ENCODE measurements around the gene KLHL28. TPM values are rescaled to one million over a fixed set of nuclear protein-coding genes. Genes with fewer than 3 reads are reported as not detected.

Gene KLHL28
- total RNA-seq, 1 experiment from 2014 or later = 11.2 TPM

GRCh38 chr14:44896275-44897040 is 65.3 kb downstream of the KLHL28 start:
- H4K20me1 ChIP-seq (ENCODE audit: insufficient read depth) = no peaks in the 10 kb centered on the region
- POLR2A ChIA-PET = interaction anchor here (1.1 kb wide), 1 partner anchor 18 kb away, joined by 4 read pairs; no protein-coding TSS in a partner anchor
- no peak for TF ChIP-seq ELF1 (IDR thresholded peaks at IDR 0.05; ENCODE audit: borderline replicate concordance, low read depth)
- no peak for TF ChIP-seq ATF3 (IDR thresholded peaks at IDR 0.05)
- no peak for TF ChIP-seq JUND (IDR thresholded peaks at IDR 0.05)
- no peak for TF ChIP-seq EGR1 (IDR thresholded peaks at IDR 0.05; ENCODE audit: low read depth)
- no peak for TF ChIP-seq POLR2AphosphoS5 (IDR thresholded peaks at IDR 0.05; ENCODE audit: low read depth, low read length)
- no peak for TF ChIP-seq MAX (IDR thresholded peaks at IDR 0.05)
- TF ChIP-seq CTCF (IDR thresholded peaks at IDR 0.05 in 2 of 3, conservative IDR thresholded peaks at IDR 0.05 in 1 of 3; ENCODE audit: borderline replicate concordance in 1 of 3, insufficient read depth in 1 of 3, low read depth in 2 of 3, low read length in 2 of 3) = no peak
- no peaks in the 10 kb centered on the region for H3K9me2 ChIP-seq (ENCODE audit: insufficient read depth)
- H3K9ac ChIP-seq (ENCODE audit: low read length) = no peak overlapping the region
- peak overlapping the region; percentile 25 to 71 for H3K4me3 ChIP-seq (replicated peaks in 1 of 2; ENCODE audit: low read depth in 1 of 2, low read length in 2 of 2)
- H2AFZ ChIP-seq (ENCODE audit: low read depth, low read length, poor library complexity, severe bottlenecking) = peak overlapping the region; percentile 86
- RAD21 ChIA-PET (ENCODE audit: low non-redundant PET in 1 of 2, low total read pairs in 2 of 2, uncharacterized antibody in 2 of 2, unreplicated experiment in 2 of 2) = interaction anchor here (0.7 kb wide), 3 partner anchors 18 to 382 kb away, joined by 3 to 9 read pairs (median 4); no protein-coding TSS in a partner anchor
- no peaks in the 10 kb centered on the region for H3K79me2 ChIP-seq (ENCODE audit: insufficient read depth, low read length)
- no peak for ATAC-seq
- no peaks in the 10 kb centered on the region for H3K27me3 ChIP-seq (ENCODE audit: insufficient read depth, low read length)
- BruUV-seq (replicated peaks) = TSS peak; percentile 89
- H3K36me3 ChIP-seq (ENCODE audit: control insufficient read depth in 1 of 2, insufficient read depth in 2 of 2, low read length in 2 of 2) = no peaks in the 10 kb centered on the region
- H3K4me1 ChIP-seq (ENCODE audit: control insufficient read depth in 1 of 2, insufficient read depth in 2 of 2, low read length in 2 of 2) = peaks cover 8 to 14% of the 10 kb centered on the region in 2 experiments; a peak in 3 of 4 replicates
- CTCF ChIA-PET = interaction anchor here (0.7 to 1.2 kb wide), 2 partner anchors 18 to 530 kb away, joined by 3 to 4 read pairs; no protein-coding TSS in a partner anchor
- H3K4me2 ChIP-seq (ENCODE audit: low read length) = peak overlapping the region; percentile 92
- no peak for DNase-seq (ENCODE audit: low read depth, low spot score)
- H3K9me3 ChIP-seq (ENCODE audit: control insufficient read depth in 1 of 2, insufficient read depth in 1 of 2, low read depth in 1 of 2, low read length in 2 of 2) = no peaks in the 10 kb centered on the region
- intact Hi-C loops (cut with micrococcal nuclease) = loop anchor here (5.0 kb wide), 1 partner anchor 356 kb away; the partner anchor contains the start of gene MIS18BP1
- peak overlapping the region; percentile 36; the same call in 1 of the 2 replicates for H3K27ac ChIP-seq (ENCODE audit: low read depth, low read length)
